K562 (cell line): ENCODE data around the gene CCDC158. TPM values are rescaled to one million over a fixed set of nuclear protein-coding genes. Genes with fewer than 3 reads are reported as not detected.

ENCODE experiments used
- CC2D1A ChIP-seq: fragments of 450-650 bp; IDR thresholded peaks from 2 replicates; pipeline ENCODE4 v1.6.1; 2017; ENCODE audit warnings: mild to moderate bottlenecking
- FOXA3 ChIP-seq, 2 experiments: fragments of 450-650 bp in 1 of 2; sonication (generic) in 1 of 2; formaldehyde crosslinking; IDR thresholded peaks in 1 of 2; conservative IDR thresholded peaks in 1 of 2; 2 replicates each; pipeline versions ENCODE4 v1.4.0 to v1.8.0; 2020 to 2022; ENCODE audit warnings: mild to moderate bottlenecking in 2 of 2, missing genetic modification reagents in 1 of 2
- FOXJ3 ChIP-seq: sonication (generic); formaldehyde crosslinking; IDR thresholded peaks from 2 replicates; pipeline ENCODE4 v1.4.0; 2020; ENCODE audit warnings: mild to moderate bottlenecking, missing genetic modification reagents
- KHSRP ChIP-seq: fragments of 450-650 bp; IDR thresholded peaks from 2 replicates; pipeline ENCODE4 v1.6.1; 2017
- LEF1 ChIP-seq: fragments of 450-650 bp; IDR thresholded peaks from 2 replicates; pipeline ENCODE4 v1.6.1; 2016; ENCODE audit warnings: mild to moderate bottlenecking
- POLR2A ChIP-seq: fragments of 450-650 bp; conservative IDR thresholded peaks from 2 replicates; pipeline ENCODE4 v1.6.1; 2016
- RHOXF2B ChIP-seq: fragments of 250-450 bp; sonication (Bioruptor Pico); conservative IDR thresholded peaks from 2 replicates; pipeline ENCODE4 v1.5.1; 2021
- SMAD1 ChIP-seq: fragments of 150-350 bp; IDR thresholded peaks from 2 replicates; pipeline ENCODE4 v1.6.1; 2014; ENCODE audit warnings: low read length, low read depth; ENCODE audit not compliant: partially characterized antibody
- SMARCA5 ChIP-seq: fragments of 450-650 bp; IDR thresholded peaks from 2 replicates; pipeline ENCODE4 v1.6.1; 2016
- SRSF7 ChIP-seq: fragments of 200-400 bp; formaldehyde crosslinking; optimal IDR thresholded peaks from 2 replicates; pipeline ENCODE3; 2017; ENCODE audit warnings: mild to moderate bottlenecking, low read depth, low read length
- ZKSCAN1 ChIP-seq: fragments of 150-350 bp; IDR thresholded peaks from 2 replicates; pipeline ENCODE4 v1.6.1; 2016; ENCODE audit warnings: low read depth, low read length
- ZNF174 ChIP-seq: fragments of 250-450 bp; sonication (Bioruptor Pico); IDR thresholded peaks from 2 replicates; pipeline ENCODE4 v1.4.0; 2020; ENCODE audit warnings: mild to moderate bottlenecking
- ZNF551 ChIP-seq: fragments of 250-450 bp; sonication (Bioruptor Pico); IDR thresholded peaks from 2 replicates; pipeline ENCODE4 v1.5.0; 2021; ENCODE audit warnings: mild to moderate bottlenecking, moderate library complexity
- ZNF778 ChIP-seq: fragments of 450-650 bp; formaldehyde crosslinking; IDR thresholded peaks from 2 replicates; pipeline ENCODE4 v1.4.0; 2020; ENCODE audit warnings: mild to moderate bottlenecking, moderate library complexity
- polyA plus RNA-seq, 8 experiments: library from polyadenylated mRNA; depleted of rRNA in 4 of 8; stranded (reverse) in 5 of 8; unstranded in 3 of 8; fragments of >200 nt; fragmentation: Nextera tagmentation in 2 of 8; fragmentation: Illumina TruSeq in 1 of 8; extraction: Ambion mirVana in 2 of 8; extraction: Trizol in 1 of 8; gene quantifications; 2 replicates each; pipeline versions ENCODE4 v1.2.1 to v1.2.3, GENCODE V29; 2011 to 2014; ENCODE audit warnings: inconsistent platforms in 1 of 8, missing spikeins in 1 of 8
- total RNA-seq, 7 experiments: library from RNA; depleted of rRNA in 6 of 7; stranded (reverse); fragments of >200 nt in 6 of 7; fragmentation: Illumina TruSeq in 2 of 7; extraction: Trizol in 2 of 7; gene quantifications; 2 replicates each; pipeline versions ENCODE4 v1.2.1 to v1.2.3, GENCODE V29; 2011 to 2021; ENCODE audit warnings: low replicate concordance in 1 of 7
- TF ChIP-seq, protein P1 (sequence below), 2 experiments: fragments of 450-650 bp in 1 of 2; sonication (generic) in 1 of 2; formaldehyde crosslinking; conservative IDR thresholded peaks; 2 replicates each; pipeline versions ENCODE4 v1.4.0 to v1.8.1; 2020 to 2022; ENCODE audit warnings: mild to moderate bottlenecking in 1 of 2, missing genetic modification reagents in 1 of 2
- TF ChIP-seq, protein P2 (sequence below): fragments of 250-450 bp; sonication (Bioruptor Pico); IDR thresholded peaks from 2 replicates; pipeline ENCODE4 v1.9.0; 2021; ENCODE audit warnings: mild to moderate bottlenecking
- TF ChIP-seq, protein P3 (sequence below): fragments of 450-650 bp; IDR thresholded peaks from 2 replicates; pipeline ENCODE4 v1.6.1; 2018; ENCODE audit not compliant: partially characterized antibody
- TF ChIP-seq, protein P4 (sequence below): sonication (generic); formaldehyde crosslinking; IDR thresholded peaks from 2 replicates; pipeline ENCODE4 v1.8.1; 2022; ENCODE audit warnings: missing genetic modification reagents
- TF ChIP-seq, protein P5 (sequence below), 2 experiments: IDR thresholded peaks in 1 of 2; conservative IDR thresholded peaks in 1 of 2; 2 replicates each; pipeline ENCODE4 v1.6.1; 2016; ENCODE audit warnings: low read depth in 2 of 2, mild to moderate bottlenecking in 1 of 2, missing compliant biosample characterization in 1 of 2, missing genetic modification characterization in 1 of 2, moderate library complexity in 1 of 2

The CCDC158 gene
- total and polyA plus RNA-seq, 9 of the 15 experiments (the other 6 are each of a cell fraction or from before 2014, with no cell fraction given) = not detected

DNA sequence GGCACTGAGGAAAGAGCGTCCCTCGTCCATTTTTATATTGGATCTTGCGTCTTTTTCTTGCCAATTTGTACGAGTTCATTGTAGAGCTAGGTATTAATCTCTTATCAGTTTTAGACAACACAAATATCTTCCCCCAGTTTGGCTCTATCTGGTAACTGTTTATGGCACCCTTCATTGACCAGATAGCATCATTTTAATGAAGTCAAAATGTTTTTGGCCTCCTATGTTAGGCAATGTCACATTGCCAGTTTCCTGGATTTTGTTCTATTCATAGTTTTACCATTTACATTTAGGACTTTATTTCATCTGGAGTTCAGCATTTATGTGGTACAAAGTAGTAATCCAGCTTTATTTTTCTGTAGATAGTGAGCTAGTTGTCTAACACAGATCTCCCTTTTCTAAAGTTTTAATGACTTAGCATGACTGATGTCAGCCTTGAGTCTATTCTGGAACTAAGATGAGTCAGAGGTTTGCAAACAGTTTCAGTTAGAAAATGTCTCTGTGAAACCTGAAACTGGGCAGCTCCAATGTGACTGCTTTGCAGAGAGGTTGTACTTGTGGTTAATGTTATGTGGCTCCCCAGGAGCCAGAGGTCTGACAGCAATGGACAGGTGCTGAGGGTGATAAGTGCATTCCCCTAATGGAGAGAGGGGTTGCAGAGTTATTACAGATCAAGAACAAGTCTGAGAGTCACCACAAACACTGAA, 119.7 kb downstream of the CCDC158 start (continued):
- TF ChIP-seq, protein P1, sequence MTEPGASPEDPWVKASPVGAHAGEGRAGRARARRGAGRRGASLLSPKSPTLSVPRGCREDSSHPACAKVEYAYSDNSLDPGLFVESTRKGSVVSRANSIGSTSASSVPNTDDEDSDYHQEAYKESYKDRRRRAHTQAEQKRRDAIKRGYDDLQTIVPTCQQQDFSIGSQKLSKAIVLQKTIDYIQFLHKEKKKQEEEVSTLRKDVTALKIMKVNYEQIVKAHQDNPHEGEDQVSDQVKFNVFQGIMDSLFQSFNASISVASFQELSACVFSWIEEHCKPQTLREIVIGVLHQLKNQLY (CRISPR knock-in tag; conservative IDR thresholded peaks at IDR 0.05) = no peak
- TF ChIP-seq ZNF778 (CRISPR knock-in tag) (no peak), CC2D1A (peak; percentile 53; the same call in 1 of the 2 replicates), SMAD1 (no peak), FOXA3 (CRISPR knock-in tag; conservative IDR thresholded peaks at IDR 0.05 in 1 of 2, IDR thresholded peaks at IDR 0.05 in 1 of 2) (no peak), SMARCA5 (no peak), FOXJ3 (CRISPR knock-in tag) (no peak), ZNF551 (CRISPR knock-in tag) (no peak), POLR2A (no peak), ZNF174 (no peak), KHSRP (no peak), ZKSCAN1 (no peak), SRSF7 (no peak), LEF1 (peak; percentile 96), RHOXF2B (CRISPR knock-in tag) (no peak)
- TF ChIP-seq, protein P2, sequence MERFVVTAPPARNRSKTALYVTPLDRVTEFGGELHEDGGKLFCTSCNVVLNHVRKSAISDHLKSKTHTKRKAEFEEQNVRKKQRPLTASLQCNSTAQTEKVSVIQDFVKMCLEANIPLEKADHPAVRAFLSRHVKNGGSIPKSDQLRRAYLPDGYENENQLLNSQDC (CRISPR knock-in tag) = no peak
- TF ChIP-seq, protein P3, sequence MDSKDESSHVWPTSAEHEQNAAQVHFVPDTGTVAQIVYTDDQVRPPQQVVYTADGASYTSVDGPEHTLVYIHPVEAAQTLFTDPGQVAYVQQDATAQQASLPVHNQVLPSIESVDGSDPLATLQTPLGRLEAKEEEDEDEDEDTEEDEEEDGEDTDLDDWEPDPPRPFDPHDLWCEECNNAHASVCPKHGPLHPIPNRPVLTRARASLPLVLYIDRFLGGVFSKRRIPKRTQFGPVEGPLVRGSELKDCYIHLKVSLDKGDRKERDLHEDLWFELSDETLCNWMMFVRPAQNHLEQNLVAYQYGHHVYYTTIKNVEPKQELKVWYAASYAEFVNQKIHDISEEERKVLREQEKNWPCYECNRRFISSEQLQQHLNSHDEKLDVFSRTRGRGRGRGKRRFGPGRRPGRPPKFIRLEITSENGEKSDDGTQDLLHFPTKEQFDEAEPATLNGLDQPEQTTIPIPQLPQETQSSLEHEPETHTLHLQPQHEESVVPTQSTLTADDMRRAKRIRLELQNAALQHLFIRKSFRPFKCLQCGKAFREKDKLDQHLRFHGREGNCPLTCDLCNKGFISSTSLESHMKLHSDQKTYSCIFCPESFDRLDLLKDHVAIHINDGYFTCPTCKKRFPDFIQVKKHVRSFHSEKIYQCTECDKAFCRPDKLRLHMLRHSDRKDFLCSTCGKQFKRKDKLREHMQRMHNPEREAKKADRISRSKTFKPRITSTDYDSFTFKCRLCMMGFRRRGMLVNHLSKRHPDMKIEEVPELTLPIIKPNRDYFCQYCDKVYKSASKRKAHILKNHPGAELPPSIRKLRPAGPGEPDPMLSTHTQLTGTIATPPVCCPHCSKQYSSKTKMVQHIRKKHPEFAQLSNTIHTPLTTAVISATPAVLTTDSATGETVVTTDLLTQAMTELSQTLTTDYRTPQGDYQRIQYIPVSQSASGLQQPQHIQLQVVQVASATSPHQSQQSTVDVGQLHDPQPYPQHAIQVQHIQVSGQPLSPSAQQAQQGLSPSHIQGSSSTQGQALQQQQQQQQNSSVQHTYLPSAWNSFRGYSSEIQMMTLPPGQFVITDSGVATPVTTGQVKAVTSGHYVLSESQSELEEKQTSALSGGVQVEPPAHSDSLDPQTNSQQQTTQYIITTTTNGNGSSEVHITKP = peak; percentile 84
- TF ChIP-seq, protein P4, sequence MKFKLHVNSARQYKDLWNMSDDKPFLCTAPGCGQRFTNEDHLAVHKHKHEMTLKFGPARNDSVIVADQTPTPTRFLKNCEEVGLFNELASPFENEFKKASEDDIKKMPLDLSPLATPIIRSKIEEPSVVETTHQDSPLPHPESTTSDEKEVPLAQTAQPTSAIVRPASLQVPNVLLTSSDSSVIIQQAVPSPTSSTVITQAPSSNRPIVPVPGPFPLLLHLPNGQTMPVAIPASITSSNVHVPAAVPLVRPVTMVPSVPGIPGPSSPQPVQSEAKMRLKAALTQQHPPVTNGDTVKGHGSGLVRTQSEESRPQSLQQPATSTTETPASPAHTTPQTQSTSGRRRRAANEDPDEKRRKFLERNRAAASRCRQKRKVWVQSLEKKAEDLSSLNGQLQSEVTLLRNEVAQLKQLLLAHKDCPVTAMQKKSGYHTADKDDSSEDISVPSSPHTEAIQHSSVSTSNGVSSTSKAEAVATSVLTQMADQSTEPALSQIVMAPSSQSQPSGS (CRISPR knock-in tag) = no peak
- TF ChIP-seq, protein P5, sequence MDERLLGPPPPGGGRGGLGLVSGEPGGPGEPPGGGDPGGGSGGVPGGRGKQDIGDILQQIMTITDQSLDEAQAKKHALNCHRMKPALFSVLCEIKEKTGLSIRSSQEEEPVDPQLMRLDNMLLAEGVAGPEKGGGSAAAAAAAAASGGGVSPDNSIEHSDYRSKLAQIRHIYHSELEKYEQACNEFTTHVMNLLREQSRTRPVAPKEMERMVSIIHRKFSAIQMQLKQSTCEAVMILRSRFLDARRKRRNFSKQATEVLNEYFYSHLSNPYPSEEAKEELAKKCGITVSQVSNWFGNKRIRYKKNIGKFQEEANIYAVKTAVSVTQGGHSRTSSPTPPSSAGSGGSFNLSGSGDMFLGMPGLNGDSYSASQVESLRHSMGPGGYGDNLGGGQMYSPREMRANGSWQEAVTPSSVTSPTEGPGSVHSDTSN (CRISPR knock-in tag; IDR thresholded peaks at IDR 0.05; ENCODE audit: low read depth) = no peak
- TF ChIP-seq, protein P5 (tag; conservative IDR thresholded peaks at IDR 0.05; ENCODE audit: low read depth) = peak; percentile 65
